ENCODE data around the gene CST5.
"Not testable (repeated sequence)": the region's sequence is repeated elsewhere in the genome, so short reads cannot be mapped to it uniquely, and the experiment has no call there.

CST5 gene

DNA sequence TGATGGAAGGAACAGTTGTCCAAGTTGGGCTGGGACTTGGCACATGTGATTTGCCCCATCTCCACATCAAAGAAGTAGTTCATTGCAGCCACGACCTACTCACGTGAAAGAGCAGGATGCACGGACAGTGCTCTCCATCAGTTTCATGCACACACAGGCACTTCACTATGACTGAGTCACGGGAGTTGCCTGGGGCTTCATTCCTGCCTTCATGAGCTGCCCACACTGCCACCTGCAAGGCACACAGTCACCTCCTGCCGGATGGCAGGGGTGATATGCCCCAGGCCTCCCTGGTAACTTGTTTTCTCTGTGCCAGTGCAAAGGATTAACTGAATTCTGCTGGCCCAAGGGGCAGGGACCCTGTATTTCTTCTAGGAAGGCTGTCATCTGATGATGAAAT is 22.8 kb downstream of the CST5 start:
- no peak for DNase-seq (ENCODE audit: extremely low read depth in 1 of 2, low read depth in 1 of 2)

DNA sequence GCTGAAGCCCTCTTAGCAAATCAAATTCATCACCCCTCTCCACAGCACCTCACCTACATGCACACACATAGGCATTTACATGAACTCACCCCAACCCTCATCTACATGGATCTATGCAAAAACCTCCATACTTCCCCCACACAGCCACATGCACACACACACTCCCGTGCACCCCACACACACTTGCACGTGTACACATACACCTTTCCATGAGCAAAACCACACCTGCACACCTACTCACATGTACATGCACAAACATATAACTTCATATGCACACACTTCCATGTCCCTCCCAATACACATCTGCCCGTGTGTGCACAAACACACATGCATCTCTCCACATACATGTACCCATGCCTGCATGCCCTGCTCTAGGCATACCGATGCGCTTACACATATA is 23.3 kb downstream of the CST5 start:
- no peak for DNase-seq (ENCODE audit: extremely low read depth in 1 of 2, low read depth in 1 of 2)

DNA sequence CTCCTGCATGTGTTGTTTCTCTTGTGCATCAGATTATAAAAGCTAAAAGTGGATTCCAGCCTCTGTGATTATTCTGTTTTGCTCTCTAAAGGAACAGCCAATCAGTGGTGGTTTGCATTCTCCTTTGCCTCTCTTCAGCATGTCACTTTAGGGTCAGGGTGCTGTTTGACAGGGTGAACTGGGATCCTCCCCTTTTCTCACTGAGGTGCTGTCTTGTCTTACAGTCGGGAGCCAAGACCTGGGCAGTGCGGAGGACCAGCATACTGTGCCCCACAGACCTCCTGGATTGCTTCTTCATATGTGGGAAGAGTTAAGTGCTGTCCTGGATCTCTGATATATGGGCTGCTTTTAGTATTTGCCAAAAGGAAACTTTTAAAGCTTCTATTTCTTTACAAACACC is 37.9 kb downstream of the CST5 start:
- DNase-seq (ENCODE audit: extremely low read depth in 1 of 2, low read depth in 1 of 2), result no peak

DNA sequence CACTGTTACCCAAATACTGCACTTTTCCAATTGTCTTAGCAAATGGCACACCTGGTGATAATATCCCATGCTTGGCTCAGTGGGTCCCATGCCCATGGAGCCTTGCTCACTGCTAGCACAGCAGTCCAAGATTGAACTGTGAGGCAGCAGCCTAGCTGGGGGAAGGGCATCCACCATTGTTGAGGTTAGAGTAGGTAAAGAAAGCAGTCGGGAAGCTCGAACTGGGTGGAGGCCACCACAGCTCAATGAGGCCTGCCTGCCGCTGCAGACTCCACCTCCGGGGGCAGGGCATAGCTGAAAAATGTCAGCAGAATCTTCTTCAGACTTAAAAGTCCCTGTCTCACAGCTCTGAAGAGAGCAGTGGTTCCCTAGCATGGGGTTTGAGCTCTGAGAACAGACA is 43.8 kb downstream of the CST5 start:
- no peak for DNase-seq (ENCODE audit: extremely low read depth in 1 of 2, low read depth in 1 of 2)

DNA sequence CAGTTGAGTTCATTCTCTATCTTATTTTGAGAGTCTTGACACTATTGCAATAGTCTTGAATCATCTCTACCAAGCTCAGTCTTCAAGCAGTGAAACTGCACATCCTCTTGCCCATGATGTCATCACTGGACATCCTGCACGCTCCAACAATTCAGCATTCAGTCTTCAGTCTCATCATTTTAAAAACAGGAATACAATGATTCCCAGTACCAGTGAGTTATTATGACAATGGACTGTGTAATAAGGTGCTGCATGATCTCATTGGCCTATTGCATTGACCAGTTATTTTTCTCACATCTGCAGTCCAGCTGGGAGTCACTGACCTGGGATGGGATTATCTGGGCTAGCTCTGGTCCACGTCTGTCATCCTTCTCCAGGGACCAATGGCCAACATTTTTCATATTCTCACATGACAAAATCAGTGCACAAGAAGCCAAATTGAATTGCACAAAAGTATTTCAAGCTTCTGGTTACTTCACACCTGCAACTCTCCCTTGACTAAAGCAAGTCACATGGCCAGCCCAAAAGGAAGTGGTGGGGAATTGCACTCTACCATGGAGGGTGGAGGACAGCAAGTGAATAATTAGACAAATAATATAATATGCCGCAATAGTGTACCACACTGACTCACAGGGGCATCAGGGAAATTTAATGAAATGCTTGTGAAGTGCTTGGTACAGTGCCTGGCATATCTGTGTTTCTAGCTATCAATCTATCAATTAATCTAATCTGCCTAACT is 46.6 kb downstream of the CST5 start:
- DNase-seq (ENCODE audit: extremely low read depth in 1 of 2, low read depth in 1 of 2), result no peak

DNA sequence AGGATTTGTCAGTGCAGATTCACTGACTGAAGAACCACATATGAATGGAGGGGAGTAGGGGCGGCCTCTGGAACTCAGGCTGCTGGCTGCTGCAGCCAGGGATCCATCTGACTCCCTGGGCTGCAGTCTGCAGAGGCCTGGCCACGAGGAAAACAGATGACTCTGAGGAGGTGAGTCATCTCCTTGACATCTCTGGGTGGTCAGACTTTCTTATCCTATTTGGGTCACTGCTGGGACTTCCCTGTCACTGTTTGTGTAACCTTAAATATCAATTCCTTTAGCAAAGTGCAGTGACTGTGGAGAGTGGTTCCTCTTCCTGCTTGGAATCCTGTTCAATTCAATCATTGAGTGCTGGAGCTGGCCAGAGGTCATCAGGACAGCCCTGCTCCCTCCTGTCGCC is 47.6 kb downstream of the CST5 start:
- DNase-seq (ENCODE audit: extremely low read depth in 1 of 2, low read depth in 1 of 2), result not testable (repeated sequence)

DNA sequence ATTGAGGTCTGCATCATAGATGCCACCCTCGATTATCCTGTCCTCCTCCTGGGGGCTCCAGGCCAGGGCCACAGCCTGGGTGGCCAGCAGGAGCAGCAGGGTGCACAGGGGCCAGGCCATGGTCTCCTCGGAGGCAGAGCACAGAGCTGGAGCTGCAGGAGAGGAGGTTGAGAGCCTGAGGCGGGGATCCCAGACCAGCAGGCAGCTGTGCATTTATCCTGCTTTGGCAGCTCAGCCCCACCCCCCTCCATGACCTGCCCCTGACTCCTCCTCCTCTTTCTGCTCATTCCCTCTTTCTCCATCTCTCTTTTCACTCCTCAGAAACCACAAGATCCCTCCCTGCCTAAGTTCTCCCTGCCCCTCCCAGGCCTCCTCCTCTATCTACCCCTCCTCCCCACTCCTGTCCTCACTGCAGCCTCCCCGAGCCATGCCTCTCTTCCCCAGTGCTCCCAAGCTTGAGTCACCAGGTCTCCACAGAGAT is 53.0 kb downstream of the CST5 start, which contains the start of gene CST2:
CST2 (minus strand) TSS at position 189 of the 481 bp plus-strand sequence; CDS start at position 120, 69 bp downstream.
- no peak for DNase-seq (ENCODE audit: extremely low read depth in 1 of 2, low read depth in 1 of 2)

Measured in activated CD8-positive, alpha-beta memory T cell treated with anti-CD3 and anti-CD28 coated beads for 1 hour (primary cell).